ENCODE measurements around the gene METTL16. TPM values are rescaled to one million over a fixed set of nuclear protein-coding genes. Genes with fewer than 3 reads are reported as not detected.

METTL16 gene
- total RNA-seq, 1 experiment from 2014 or later = 28.6 TPM

DNA sequence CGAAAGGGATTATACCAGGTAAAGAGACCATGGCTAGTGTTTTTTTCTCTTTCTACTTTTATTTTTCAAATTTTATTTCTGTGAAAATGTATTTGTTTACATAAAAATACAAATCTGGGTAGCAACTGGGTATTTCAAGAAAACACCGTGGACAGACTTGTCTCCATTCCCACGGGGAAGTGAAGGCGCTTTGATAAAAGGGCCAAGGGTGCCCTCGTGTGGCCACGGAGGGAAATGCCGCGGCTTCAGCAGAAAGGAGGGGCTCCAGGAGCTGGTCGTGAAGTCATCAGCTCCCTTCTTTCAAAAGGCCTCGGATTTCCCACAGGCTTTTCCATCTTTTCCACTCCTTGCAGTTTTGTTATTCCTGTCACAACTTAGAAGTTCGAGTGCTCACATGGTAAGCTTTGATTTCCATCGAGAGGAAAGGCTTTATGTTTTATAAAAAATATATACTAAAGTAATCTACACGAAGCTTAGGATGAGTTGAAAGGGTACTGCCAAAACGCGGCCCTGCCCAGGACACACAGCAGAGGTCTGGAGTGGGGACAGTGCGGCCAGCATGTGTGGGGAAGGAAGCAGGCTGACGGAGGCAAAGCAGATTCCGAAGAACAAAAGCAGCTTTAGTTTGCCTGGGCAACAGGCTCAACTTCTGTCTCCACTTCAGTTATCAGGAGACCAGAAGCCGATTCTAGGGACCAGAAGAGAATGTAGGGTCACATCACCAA is 95.5 kb downstream of the METTL16 start:
- Mint-ChIP-seq H3K9me3 (ENCODE audit: low read depth, unreplicated experiment) (no peaks in the 10 kb centered on the region), H3K4me3 (ENCODE audit: low read depth, unreplicated experiment) (no peak overlapping the region), H3K4me1 (ENCODE audit: low read depth, unreplicated experiment) (no peaks in the 10 kb centered on the region), H3K27ac (ENCODE audit: unreplicated experiment) (no peak overlapping the region), H3K36me3 (ENCODE audit: insufficient read depth, unreplicated experiment) (peaks cover 9% of the 10 kb centered on the region), H3K27me3 (ENCODE audit: unreplicated experiment) (no peaks in the 10 kb centered on the region)
- BruUV-seq (replicated peaks) = no TSS peak
- peak; percentile 83 for DNase-seq
- intact Hi-C loops (cut with micrococcal nuclease; ENCODE audit: unreplicated experiment) = loop anchor here (1.0 to 2.0 kb wide), 2 partner anchors 19 to 34 kb away; no protein-coding TSS in a partner anchor
- TF ChIP-seq, protein P1, sequence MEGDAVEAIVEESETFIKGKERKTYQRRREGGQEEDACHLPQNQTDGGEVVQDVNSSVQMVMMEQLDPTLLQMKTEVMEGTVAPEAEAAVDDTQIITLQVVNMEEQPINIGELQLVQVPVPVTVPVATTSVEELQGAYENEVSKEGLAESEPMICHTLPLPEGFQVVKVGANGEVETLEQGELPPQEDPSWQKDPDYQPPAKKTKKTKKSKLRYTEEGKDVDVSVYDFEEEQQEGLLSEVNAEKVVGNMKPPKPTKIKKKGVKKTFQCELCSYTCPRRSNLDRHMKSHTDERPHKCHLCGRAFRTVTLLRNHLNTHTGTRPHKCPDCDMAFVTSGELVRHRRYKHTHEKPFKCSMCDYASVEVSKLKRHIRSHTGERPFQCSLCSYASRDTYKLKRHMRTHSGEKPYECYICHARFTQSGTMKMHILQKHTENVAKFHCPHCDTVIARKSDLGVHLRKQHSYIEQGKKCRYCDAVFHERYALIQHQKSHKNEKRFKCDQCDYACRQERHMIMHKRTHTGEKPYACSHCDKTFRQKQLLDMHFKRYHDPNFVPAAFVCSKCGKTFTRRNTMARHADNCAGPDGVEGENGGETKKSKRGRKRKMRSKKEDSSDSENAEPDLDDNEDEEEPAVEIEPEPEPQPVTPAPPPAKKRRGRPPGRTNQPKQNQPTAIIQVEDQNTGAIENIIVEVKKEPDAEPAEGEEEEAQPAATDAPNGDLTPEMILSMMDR (IDR thresholded peaks at IDR 0.05; ENCODE audit: unreplicated experiment) = peak; percentile 72
- CTCF ChIA-PET = interaction anchor here (0.6 to 2.8 kb wide), 15 partner anchors 9 to 467 kb away, joined by 3 to 89 read pairs (median 4); partner anchors contain the start of gene TSR1

DNA sequence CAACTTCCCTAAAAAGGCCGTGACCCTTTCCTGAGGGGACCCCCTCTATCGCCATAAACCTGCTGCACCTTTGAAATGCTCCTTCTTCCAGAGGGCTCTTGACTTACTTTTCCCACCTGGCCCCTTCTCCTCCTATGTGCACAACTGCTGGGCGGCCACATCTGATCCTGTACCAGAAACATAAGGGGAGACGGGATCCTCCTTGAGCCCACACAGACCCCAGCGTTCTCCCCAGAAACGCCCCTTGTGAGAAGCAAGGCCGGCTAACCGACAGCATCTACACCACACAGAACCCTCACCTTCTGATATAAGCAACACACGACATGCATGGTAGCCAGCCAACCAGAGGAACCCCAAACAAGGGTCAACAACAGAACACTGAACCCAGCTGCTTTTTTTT is 96.6 kb downstream of the METTL16 start:
- Mint-ChIP-seq H3K27me3 (ENCODE audit: unreplicated experiment) (no peaks in the 10 kb centered on the region), H3K4me3 (ENCODE audit: low read depth, unreplicated experiment) (no peak overlapping the region), H3K9me3 (ENCODE audit: low read depth, unreplicated experiment) (no peaks in the 10 kb centered on the region), H3K27ac (ENCODE audit: unreplicated experiment) (no peak overlapping the region), H3K36me3 (ENCODE audit: insufficient read depth, unreplicated experiment) (peaks cover 16% of the 10 kb centered on the region), H3K4me1 (ENCODE audit: low read depth, unreplicated experiment) (no peaks in the 10 kb centered on the region)
- DNase-seq = no peak
- intact Hi-C loops (cut with micrococcal nuclease; ENCODE audit: unreplicated experiment) = no loop called here
- CTCF ChIA-PET = interaction anchor here (1.1 to 2.8 kb wide), 5 partner anchors 8 to 32 kb away, joined by 4 to 89 read pairs (median 6); no protein-coding TSS in a partner anchor
- BruUV-seq (replicated peaks) = no TSS peak
- TF ChIP-seq, protein P1 (IDR thresholded peaks at IDR 0.05; ENCODE audit: unreplicated experiment) = no peak

DNA sequence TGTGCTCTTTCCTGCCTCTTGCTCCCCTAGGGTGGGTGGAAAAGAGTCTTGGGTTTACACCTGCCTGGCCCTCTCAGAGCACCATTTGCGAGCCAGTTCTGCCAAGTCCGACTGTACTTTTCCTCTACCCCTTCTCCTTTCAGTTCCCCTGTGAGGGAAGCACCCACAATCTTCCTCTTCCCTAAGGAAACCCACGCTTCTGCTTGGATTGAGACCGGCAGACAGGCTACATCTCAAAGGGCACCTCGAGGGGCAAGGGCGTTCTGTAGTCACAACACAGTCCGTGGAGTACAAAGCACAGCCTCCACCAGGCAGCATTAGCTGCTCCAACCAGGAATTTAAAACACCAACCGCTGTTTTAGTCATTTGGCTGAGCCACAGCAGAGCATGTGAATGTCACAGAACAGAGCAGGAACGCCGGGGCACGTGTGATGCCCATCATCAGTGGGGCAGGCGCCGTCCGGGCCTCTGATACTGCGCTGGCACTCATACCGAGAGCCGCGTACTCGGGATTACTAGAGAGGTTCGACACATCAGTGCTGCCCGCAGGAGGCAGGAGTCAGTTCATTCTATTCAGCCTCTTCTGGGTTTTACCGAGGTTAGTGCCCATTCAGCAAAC is 97.1 kb downstream of the METTL16 start:
- Mint-ChIP-seq H3K4me3 (ENCODE audit: low read depth, unreplicated experiment) (no peak overlapping the region), H3K36me3 (ENCODE audit: insufficient read depth, unreplicated experiment) (peaks cover 16% of the 10 kb centered on the region), H3K27me3 (ENCODE audit: unreplicated experiment) (no peaks in the 10 kb centered on the region), H3K9me3 (ENCODE audit: low read depth, unreplicated experiment) (no peaks in the 10 kb centered on the region), H3K27ac (ENCODE audit: unreplicated experiment) (no peak overlapping the region), H3K4me1 (ENCODE audit: low read depth, unreplicated experiment) (no peaks in the 10 kb centered on the region)
- no TSS peak for BruUV-seq (replicated peaks)
- CTCF ChIA-PET = interaction anchor here (1.1 kb wide), 1 partner anchor 10 kb away, joined by 4 read pairs; no protein-coding TSS in a partner anchor
- no peak for DNase-seq
- TF ChIP-seq, protein P1 (IDR thresholded peaks at IDR 0.05; ENCODE audit: unreplicated experiment) = no peak
- intact Hi-C loops (cut with micrococcal nuclease; ENCODE audit: unreplicated experiment) = no loop called here

DNA sequence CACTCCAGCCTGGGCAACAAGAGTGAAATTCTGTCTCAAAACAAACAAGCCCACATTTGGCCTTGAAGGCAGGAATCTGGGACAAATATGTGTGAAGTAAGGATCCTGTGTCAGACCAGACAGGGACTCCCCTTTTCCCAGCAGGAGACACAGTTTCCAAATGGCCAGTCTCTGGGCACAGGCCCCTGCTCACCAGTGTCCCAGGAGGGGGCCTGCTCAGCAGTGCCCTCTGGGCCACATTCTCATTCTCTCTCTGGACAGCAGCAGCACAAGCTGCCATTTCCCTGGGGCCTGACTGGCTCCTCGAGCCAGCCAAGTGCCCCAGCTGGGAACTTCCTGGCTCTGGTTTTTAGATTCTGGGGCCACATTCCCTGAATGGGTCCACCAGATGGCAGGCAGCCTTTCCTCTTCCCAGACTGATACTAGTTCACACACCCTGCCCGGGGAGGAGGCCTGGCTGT is 99.1 kb downstream of the METTL16 start:
- Mint-ChIP-seq H3K4me3 (ENCODE audit: low read depth, unreplicated experiment) (no peak overlapping the region), H3K27ac (ENCODE audit: unreplicated experiment) (no peak overlapping the region), H3K27me3 (ENCODE audit: unreplicated experiment) (no peaks in the 10 kb centered on the region), H3K36me3 (ENCODE audit: insufficient read depth, unreplicated experiment) (peaks cover 16% of the 10 kb centered on the region), H3K4me1 (ENCODE audit: low read depth, unreplicated experiment) (no peaks in the 10 kb centered on the region), H3K9me3 (ENCODE audit: low read depth, unreplicated experiment) (no peaks in the 10 kb centered on the region)
- intact Hi-C loops (cut with micrococcal nuclease; ENCODE audit: unreplicated experiment) = no loop called here
- DNase-seq = no peak
- no TSS peak for BruUV-seq (replicated peaks)
- CTCF ChIA-PET = interaction anchor here (0.9 to 1.4 kb wide), 2 partner anchors 30 to 54 kb away, joined by 3 to 5 read pairs; no protein-coding TSS in a partner anchor
- TF ChIP-seq, protein P1 (IDR thresholded peaks at IDR 0.05; ENCODE audit: unreplicated experiment) = no peak
